GM10266 (cell line): ENCODE results near the gene ZBTB47.

Experiments used
- DNase-seq: peaks from one replicate; pipeline ENCODE4 v3.0.0; 2012; ENCODE audit errors: extremely low spot score
- TF ChIP-seq, protein P1 (sequence below): IDR thresholded peaks from 2 replicates; pipeline ENCODE4 v1.5.1; 2012; ENCODE audit warnings: mild to moderate bottlenecking, low read depth; ENCODE audit not compliant: control insufficient read depth, insufficient read depth; ENCODE audit errors: missing control alignments

ZBTB47 gene

DNA sequence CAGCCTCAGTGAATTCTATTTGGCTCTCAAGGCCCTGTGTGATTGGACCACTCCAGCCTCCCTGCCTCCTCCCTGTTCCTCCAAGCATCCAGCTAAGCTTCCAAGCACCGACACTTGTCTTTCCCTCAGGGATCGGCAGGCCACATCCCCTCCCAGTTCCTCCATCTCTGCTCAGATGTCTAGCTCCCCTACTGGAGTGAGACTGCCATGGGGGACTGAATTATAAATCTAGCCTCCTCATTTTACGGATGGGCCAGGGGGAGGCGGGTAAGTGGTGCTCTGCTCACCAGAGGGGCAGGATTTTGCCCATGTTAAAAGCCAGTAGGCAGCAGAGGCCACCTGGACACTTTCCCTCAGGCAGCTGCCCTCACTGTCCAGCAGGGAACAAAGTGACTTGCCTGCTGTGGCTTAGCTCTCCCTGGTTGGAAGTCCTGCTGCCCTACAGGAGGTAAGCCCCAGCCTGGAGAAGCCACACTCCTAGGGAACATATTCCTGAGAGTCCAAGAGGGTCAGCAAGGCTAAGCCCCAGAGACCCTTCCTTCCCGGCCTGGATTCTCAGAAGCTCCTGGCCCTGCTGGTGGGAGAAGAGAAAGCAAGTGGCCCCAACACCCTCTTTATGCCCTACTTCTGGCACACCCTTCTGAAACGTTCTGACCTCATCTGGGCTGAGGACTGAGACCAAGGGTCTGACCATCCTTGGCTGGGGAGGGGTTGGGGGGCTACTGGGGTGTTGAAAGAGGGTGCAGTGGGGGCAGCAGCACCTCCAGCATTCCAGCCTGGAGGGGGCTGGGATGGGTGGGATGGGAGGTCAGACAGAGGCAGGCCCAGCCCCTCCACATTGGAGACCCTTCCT, 58.2 kb downstream of the ZBTB47 start:
- no peak for DNase-seq
- TF ChIP-seq, protein P1, sequence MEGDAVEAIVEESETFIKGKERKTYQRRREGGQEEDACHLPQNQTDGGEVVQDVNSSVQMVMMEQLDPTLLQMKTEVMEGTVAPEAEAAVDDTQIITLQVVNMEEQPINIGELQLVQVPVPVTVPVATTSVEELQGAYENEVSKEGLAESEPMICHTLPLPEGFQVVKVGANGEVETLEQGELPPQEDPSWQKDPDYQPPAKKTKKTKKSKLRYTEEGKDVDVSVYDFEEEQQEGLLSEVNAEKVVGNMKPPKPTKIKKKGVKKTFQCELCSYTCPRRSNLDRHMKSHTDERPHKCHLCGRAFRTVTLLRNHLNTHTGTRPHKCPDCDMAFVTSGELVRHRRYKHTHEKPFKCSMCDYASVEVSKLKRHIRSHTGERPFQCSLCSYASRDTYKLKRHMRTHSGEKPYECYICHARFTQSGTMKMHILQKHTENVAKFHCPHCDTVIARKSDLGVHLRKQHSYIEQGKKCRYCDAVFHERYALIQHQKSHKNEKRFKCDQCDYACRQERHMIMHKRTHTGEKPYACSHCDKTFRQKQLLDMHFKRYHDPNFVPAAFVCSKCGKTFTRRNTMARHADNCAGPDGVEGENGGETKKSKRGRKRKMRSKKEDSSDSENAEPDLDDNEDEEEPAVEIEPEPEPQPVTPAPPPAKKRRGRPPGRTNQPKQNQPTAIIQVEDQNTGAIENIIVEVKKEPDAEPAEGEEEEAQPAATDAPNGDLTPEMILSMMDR = no peak

DNA sequence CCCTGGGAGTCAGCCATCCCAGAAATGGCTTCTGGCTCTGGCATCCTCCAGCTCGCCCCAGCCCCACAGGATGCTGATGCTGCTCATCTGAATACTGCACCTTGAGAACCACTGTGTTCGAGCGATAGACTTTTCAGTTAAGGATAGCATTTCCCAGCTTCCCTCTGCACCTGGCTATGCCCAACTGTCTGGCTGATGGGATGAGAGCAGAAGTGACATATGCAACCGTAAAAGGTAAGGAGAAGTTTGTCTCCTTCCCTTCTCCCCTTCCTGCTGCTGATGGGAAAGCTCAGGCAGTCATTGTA, 58.8 kb downstream of the ZBTB47 start:
- no peak for DNase-seq
- TF ChIP-seq, protein P1 = no peak

DNA sequence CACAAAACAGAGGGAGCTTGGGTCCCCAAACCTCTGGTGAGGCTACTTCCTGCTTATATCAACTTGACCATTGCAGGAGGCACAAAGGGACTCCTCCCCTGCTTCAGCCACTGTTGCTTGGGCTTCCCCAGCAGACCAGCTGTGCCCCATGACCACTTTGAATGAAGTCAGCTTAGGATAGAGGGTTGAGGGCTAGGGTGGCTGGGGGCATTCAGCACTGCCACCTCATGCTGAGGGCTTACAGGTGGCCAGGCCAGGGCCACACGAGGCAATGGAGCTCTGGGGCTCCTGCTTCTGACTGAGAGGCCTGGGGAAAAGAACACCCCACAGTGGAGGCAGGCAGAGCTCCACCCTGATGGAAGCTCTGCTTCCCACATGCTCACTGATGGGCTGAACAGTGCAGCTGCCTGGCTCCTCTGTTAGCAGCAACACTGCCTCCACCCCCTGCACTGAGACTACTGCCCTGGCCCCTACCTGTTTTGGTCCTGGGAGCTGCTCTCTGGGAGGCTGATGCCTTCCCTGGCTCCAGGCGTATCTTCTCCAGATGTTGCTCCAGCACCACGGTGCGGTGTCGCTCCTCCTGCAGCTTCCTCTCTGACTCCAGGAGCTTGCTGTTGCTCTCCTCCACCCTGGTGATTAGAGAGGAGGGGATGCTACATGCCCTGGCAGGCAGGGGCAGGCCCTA, 59.3 kb downstream of the ZBTB47 start:
- TF ChIP-seq, protein P1 = no peak
- DNase-seq = no peak

DNA sequence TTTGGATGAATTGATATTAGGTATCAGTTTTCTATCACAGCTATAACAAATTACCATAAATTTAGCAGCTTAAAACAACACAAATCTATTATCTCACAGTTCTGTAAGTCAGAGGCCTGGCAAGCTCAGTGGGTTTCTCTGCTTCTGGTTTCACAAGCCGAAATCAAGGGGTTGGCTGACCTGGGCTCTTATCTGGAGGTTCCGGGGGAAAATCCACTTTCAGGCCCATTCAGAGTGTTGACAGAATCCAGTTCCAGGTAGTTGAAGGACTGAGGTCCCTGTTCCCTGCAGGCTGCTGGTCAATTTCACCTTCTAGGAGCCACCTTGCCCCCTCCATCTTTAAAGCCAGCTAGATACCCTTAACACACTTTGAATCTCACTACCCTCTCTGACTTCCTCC, 60.2 kb downstream of the ZBTB47 start:
- TF ChIP-seq, protein P1 = no peak

DNA sequence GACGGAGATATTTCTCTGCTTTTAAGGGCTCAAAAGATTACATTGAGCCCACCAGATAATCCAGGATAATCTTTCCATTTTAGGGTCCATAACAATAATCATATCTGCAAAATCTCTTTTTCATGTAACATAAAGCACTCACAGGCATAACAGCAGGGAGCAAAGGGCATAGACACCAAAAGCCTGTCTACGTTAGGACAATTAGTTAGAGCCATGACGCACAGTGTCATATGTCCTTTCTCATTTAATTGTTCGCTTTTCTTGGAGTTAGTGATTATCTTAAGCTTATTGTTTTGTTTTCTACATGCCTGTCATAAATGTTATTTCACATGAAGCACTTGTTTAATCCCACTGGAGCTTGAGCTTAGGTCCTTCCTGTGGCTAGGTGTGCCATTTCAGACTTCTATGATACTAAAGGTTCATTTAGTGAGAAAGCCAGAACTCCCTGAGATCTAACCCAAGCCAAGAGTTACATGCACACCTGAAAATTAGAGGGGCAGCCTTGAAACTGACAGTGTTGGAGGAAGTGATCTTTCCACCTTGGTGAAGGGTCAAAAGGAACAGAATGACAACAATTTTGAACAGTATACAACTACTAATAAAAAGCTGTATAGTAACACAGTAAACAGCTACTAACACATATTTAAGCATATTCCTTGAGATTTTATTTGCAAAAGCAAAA, 60.8 kb downstream of the ZBTB47 start:
- TF ChIP-seq, protein P1 = no peak
- no peak for DNase-seq

More for the DNA sequence above, 60.2 kb downstream of the ZBTB47 start:
- DNase-seq = no peak
